Stimulated activated naive CD4-positive, alpha-beta T cell treated with Interleukin-2 at 50 U/mL for 16 hours (primary cell): ENCODE data around the gene SCAPER.
"Not testable (repeated sequence)": the region's sequence is repeated elsewhere in the genome, so short reads cannot be mapped to it uniquely, and the experiment has no call there.

Source experiments
- DNase-seq: peaks from one replicate; lab custom pipeline; 2025; lab: John Stamatoyannopoulos, UW

The SCAPER gene

GRCh38 chr15:76904461-76905012 lies 603 bp downstream of the SCAPER start:
- DNase-seq: no peak

- DNase-seq: no peak
Measured at GRCh38 chr15:76903251-76903681, 1.9 kb downstream of the SCAPER start.

GRCh38 chr15:76901965-76902364 lies 3.2 kb downstream of the SCAPER start:
- DNase-seq: no peak

GRCh38 chr15:76899931-76900310 lies 5.2 kb downstream of the SCAPER start:
- not testable (repeated sequence) for DNase-seq

GRCh38 chr15:76899176-76899930 lies 5.8 kb downstream of the SCAPER start:
- DNase-seq: not testable (repeated sequence)

- no peak for DNase-seq
Measured at GRCh38 chr15:76898102-76898501, 7.0 kb downstream of the SCAPER start.

GRCh38 chr15:76894174-76894573 lies 11.0 kb downstream of the SCAPER start:
- no peak for DNase-seq

GRCh38 chr15:76892836-76893235 lies 12.3 kb downstream of the SCAPER start:
- DNase-seq: not testable (repeated sequence)

- DNase-seq: not testable (repeated sequence)
Measured at GRCh38 chr15:76887280-76888141, 17.6 kb downstream of the SCAPER start.

GRCh38 chr15:76885212-76885611 lies 19.9 kb downstream of the SCAPER start:
- DNase-seq: no peak

- DNase-seq: no peak
Measured at GRCh38 chr15:76875911-76876310, 29.2 kb downstream of the SCAPER start.

GRCh38 chr15:76873066-76873465 lies 32.1 kb downstream of the SCAPER start:
- DNase-seq: not testable (repeated sequence)

- no peak for DNase-seq
Measured at GRCh38 chr15:76871930-76872329, 33.2 kb downstream of the SCAPER start.

GRCh38 chr15:76868740-76869139 lies 36.4 kb downstream of the SCAPER start:
- DNase-seq: no peak

- no peak for DNase-seq
Measured at GRCh38 chr15:76866716-76867321, 38.3 kb downstream of the SCAPER start.

- DNase-seq: no peak
Measured at GRCh38 chr15:76866008-76866407, 39.1 kb downstream of the SCAPER start.

GRCh38 chr15:76865548-76865991 lies 39.6 kb downstream of the SCAPER start:
- no peak for DNase-seq

- DNase-seq: no peak
Measured at GRCh38 chr15:76864586-76864985, 40.6 kb downstream of the SCAPER start.

GRCh38 chr15:76863693-76864092 lies 41.4 kb downstream of the SCAPER start:
- no peak for DNase-seq

GRCh38 chr15:76863123-76863522 lies 42.0 kb downstream of the SCAPER start:
- no peak for DNase-seq

- no peak for DNase-seq
Measured at GRCh38 chr15:76861815-76862397, 43.2 kb downstream of the SCAPER start.

GRCh38 chr15:76860201-76860600 lies 44.9 kb downstream of the SCAPER start:
- DNase-seq: no peak
